ENCODE measurements around the gene MMUT. TPM values are rescaled to one million over a fixed set of nuclear protein-coding genes. Genes with fewer than 3 reads are reported as not detected.
"Not testable (repeated sequence)": the region's sequence is repeated elsewhere in the genome, so short reads cannot be mapped to it uniquely, and the experiment has no call there.

MMUT gene
- total RNA-seq, 1 donor from 2014 or later, result 24.4 TPM

DNA sequence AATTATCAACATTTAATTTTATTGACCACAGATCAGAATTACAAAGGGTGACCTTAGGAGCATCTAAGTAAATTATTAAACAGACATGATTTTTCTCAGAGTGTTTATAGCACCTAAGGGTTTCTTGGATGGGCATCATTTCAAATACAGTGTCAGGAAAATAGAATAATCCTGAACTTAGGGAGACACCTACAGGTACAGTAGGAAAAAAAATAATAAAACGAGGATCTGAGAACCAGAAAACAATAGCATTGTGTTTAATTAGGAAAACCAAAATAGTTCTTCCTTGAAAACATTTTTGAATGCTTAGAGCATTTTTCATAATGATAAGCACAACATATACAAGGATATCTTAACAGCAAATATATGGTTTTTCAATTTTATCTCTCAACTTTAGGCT, 39.2 kb downstream of the MMUT start:
- DNase-seq (ENCODE audit: low spot score), result no peak

GRCh38 chr6:49416195-49416594, 46.9 kb downstream of the MMUT start:
- no peak for DNase-seq (ENCODE audit: low spot score)

DNA sequence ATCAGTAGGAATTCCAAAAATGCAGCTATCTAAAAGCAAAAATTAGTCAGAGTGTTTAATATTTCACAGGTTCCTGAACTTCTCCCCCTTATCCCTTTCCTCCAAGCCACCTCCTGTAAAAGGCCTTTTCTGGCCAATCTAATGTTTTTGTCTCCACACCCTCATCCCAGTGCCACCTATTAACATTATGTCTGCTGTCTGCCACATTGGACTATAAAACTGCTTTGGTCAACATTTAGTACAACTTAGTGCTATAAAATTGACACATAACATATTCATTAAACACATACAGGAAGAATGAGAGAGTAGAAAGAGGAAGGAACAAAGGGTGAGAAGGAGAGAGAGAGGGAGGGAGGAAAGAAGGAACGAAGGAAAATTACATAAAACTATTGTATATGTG, 47.7 kb downstream of the MMUT start:
- DNase-seq (ENCODE audit: low spot score), result no peak

GRCh38 chr6:49410564-49410963, 52.5 kb downstream of the MMUT start:
- no peak for DNase-seq (ENCODE audit: low spot score)

- DNase-seq (ENCODE audit: low spot score), result peak; percentile 66
Observed at GRCh38 chr6:49409951-49410542, 53.0 kb downstream of the MMUT start.

DNA sequence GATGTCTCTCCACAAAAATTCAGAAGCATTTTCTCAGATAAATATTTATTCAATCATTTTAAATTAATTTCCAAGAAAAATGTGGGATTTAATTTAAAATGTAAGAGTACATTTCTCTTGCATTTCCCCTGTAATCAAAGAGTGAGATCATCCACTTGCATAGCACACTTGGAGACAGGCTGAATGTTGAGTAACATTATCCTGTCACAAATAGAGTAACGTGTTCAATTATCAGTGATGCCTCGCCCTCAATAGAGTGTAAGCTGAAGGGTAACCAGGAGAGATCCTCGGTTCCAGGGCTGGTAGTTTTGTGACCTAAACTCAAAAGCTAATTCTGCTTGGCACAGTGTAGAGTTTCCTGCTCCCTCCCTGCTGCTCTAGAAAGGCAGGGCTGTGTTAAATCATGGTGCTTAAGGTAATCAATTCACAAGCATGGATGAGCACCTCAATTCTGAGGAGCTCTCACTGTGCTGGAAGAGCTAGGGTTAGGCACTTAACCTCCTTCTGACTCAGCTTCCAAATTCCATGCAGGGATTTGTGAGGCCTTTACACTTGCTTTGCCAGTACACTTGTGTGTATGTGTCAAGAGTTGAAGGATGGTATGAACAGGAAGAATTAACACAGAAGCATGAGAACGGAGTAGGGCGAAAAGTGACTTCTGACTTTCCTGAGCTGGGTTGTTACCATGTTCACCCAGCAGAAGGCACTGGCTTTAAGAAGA, 56.6 kb downstream of the MMUT start:
- no peak for DNase-seq (ENCODE audit: low spot score)

GRCh38 chr6:49401063-49401462, 62.0 kb downstream of the MMUT start:
- no peak for DNase-seq (ENCODE audit: low spot score)

DNA sequence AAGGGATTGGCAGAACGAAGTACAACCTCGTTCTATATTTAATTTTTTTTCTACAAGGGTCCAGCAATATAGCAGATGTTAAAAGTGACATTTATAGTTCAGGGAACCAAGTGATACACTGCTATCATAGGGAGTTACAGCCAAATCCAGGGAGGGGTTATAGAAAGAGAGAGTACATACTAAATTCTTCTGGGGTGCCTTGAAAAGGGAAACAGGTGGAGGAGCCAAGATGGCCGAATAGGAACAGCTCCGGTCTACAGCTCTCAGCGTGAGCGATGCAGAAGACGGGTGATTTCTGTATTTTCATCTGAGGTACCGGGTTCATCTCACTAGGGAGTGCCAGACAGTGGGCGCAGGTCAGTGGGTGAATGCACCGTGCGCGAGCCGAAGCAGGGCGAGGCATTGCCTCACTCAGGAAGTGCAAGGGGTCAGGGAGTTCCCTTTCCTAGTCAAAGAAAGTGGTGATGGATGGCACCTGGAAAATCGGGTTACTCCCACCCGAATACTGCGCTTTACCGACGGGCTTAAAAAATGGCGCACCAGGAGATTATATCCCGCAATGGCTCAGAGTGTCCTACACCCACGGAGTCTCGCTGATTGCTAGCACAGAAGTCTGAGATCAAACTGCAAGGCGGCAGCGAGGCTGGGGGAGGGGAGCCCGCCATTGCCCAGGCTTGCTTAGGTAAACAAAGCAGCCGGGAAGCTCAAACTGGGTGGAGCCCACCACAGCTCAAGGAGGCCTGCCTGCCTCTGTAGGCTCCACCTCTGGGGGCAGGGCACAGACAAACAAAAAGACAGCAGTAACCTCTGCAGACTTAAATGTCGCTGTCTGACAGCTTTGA, 76.2 kb downstream of the MMUT start:
- not testable (repeated sequence) for DNase-seq (ENCODE audit: low spot score)

DNA sequence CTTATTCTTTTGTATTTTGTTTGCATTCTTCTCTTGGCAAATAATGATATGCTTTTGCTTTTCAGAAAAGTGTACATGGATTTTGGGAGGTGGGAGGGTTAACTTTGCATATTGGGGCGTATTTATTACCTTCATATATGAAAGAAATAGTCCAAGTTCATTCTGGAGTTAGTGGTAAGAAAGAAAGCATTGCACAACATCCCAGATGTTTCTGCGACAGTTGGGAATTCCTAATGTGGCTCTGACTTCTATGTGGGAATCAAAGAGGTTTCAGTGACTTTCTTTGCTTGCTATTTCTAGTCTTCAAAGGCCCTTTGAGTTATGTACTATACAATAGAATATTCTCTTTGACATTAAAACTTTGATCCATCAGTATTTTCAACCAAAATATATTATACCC, 78.1 kb downstream of the MMUT start:
- no peak for DNase-seq (ENCODE audit: low spot score)

Other genes starting within 250 kb of the MMUT start
- 3.5 TPM for gene CENPQ, start 117 bp upstream of the MMUT start, total RNA-seq
- gene GLYATL3, start 36.7 kb upstream of the MMUT start, total RNA-seq, result not detected
- gene C6orf141, start 87.4 kb upstream of the MMUT start, total RNA-seq, result 1.6 TPM
- not detected for gene RHAG, start 173.6 kb upstream of the MMUT start, total RNA-seq

Measured in ureter (tissue), 1 donor.